Stimulated activated CD4-positive, alpha-beta T cell treated with anti-CD3 and anti-CD28 coated beads, Interleukin-12 subunit alpha, Interleukin-12 subunit beta, amount 100 ng/mL, for 4 hours (primary cell): Measurements from ENCODE around the gene TRIP13.
"Not testable (repeated sequence)": the region's sequence is repeated elsewhere in the genome, so short reads cannot be mapped to it uniquely, and the experiment has no call there.

ENCODE experiments used
- DNase-seq: peaks from one replicate; pipeline ENCODE4 v3.0.0-alpha.2; 2020

The TRIP13 gene

DNA sequence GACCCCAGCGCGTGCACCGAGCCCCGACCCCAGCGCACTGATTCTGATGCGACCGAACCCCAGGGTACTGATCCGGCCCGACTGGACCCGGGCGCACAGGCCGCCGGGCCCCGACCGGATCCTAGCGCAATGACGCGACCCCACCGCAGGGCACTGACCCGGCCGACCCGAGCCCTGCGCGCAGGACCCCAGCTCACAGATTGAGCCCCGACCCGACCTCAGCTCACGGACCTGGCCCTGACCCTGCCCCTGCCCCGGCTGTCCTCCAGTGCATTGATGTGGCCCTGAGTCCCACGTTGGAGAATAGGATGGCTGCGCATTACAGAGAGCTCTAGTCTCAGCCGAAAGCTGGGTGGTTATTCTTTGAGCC, 438 bp downstream of the TRIP13 start:
- DNase-seq, result no peak

DNA sequence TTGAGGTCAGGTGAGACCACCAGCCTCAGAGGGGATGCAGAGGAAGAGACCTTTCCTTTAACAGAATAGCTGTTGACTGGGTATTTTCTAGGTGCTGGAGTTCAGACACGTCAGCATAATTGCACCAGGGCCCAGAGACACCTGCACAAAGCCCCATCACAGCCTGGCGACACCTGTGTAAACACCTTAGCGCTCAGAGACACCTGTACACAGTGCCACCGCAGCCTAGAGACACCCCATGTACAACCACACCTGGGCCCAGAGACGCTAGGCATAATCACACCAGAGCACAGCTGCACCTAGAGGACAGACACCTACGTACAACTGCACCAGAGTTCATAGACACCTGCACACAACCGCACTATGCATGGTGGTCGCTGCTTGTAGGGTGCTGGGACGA, 1.0 kb downstream of the TRIP13 start:
- no peak for DNase-seq

DNA sequence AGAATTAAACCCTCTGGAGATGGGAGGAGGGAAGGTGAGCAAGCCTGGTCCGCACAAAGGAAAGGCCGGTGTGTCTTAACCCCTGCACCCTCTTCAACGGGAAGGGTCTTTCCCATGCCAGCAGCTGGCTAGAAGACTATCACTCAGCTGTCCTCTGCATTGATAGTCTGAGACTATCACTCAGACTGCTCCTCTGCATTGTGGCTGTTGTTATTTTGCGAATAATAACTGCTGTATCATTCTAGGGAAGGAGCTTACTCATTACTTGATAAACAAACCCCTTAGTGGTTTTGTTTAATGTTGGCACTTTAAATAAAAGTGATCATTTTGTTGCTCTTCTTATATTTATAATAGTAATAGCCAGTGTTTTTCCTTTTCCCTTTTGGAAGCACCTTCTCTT, 8.1 kb downstream of the TRIP13 start:
- no peak for DNase-seq

DNA sequence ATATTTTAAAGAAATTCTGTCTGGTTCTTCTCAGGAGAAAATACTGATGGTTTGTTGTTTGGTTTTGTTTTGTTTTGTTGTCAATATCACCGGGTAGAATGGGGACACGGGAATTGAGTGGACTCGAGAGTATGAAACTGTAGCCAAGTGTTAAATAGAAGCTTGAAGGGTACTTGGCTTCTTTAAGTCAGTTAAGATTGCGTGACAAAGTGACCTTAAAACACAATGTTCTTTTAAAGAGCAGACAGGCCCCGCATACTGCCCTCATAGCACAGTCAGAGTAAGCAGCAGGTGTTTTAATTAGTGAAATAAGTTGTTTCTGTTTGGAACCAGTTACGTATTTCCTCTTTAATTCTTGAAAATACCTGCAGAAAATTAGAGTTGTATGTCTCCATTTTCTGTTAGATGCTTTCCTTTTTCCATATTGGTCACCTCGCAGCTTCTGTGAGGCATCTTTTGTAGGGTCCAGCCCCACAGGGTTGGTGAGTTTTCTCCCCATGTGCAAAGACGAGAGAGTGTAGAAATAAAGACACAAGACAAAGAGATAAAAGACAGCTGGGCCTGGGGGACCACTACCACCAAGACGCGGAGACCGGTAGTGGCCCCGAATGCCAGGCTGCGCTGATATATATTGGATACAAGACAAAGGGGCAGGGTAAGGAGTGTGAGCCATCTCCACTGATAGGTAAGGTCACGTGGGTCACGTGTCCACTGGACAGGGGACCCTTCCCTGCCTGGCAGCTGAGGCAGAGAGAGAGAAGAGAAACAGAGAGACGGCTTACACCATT, 9.6 kb downstream of the TRIP13 start:
- no peak for DNase-seq

DNA sequence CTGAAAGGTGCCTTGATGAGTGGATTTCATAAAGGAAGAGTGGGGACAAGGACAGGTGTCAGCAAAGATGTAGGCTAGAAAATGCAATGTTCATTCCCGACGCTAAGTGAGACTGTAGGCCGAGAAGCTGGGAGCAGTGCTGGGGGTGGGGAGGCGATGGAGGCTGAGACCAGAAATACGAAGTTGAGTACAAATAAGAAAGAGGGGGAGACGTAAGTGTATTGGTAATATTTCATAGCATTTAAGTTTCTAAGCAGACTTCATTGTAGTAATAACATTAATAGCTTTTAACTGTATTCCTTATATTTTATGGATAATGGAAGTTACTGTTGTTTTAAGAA, 11.0 kb downstream of the TRIP13 start:
- DNase-seq, result no peak

DNA sequence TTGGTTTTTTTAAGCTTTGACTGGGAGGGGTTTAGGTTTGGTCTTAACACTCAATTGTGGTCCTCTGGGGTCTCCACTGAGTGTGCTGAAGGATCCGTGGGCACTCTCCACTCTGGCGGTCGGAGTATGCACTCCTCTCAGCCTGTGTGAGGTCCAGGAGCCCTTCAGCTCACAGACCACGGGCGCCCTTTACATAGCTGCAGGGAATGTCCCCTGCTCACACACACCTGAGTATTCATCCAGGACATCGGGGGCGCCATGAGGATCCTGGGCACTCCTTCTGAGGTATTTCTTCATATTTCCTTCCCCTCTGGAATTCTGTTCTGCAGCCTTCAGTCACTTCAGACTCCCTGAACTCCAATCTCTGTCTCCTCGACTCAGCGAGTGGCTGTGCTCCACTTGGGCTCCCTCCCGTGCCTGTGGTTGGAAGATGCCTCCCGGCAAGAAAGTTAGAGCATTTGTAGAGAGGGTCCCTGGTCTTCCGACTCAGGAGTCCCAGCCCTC, 12.5 kb downstream of the TRIP13 start:
- no peak for DNase-seq

DNA sequence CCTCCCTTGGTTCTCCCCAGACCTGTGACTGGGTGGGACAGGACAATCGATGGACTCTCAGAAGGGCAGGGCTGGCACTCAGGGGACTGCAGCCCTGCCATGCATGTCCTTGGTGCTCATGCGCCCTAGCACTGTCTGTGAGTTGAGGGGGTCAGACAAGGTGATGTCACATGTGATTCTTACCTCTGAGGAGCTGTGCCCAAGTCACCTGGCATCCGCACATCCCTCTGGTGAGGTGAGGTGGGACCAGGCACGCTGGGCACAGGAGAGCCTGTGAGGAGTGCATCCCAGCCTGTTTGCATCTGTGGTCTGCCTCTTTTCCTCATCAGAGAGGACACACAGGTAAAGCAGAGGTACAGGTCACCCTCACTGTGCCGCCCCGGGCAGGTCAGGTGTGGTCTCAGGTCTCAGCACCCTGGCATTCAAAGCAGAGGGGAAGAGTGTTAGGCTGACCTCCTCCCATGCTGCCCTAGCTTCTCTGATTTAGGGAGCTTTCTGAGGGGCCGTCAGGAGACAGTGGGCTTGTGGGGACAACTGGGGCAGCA, 14.8 kb downstream of the TRIP13 start:
- DNase-seq, result no peak

DNA sequence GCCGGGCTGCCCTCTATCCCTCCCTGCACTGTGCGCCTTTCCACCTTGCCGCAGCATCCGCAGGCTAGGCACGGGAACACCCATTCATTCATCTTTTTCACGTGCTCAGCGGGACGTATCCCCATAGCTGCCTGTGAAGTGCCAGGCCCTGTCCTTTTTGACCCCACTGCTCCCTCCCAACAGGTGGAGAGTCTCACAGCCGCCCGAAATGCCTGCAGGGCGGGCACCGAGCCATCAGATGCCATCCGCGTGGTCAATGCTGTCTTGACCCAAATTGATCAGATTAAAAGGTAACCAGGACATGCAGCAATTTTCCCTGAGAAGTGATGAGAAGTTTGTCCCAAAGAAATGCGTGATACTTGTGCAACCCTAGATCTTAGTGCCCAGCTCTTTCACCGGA, 15.5 kb downstream of the TRIP13 start:
- DNase-seq, result no peak

DNA sequence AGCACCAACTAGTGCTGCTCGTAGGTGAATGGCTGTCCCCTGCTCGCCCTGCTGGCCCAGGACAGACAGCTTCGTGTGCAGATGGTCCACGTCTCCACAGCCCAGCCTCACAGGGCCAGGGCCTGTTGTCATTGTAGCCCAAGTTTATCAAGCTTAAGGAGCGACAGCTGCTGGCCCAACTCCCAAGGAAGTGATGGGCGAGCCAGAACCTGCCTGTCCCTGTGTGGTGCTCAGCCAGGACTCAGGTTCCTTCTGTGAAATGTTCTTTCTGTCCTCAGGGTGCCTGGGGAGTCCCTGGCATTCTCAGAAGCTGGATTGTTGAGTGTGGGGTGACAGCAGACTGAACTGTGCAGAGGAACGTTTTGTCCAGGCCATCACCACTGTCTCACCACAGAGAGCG, 16.4 kb downstream of the TRIP13 start:
- no peak for DNase-seq

DNA sequence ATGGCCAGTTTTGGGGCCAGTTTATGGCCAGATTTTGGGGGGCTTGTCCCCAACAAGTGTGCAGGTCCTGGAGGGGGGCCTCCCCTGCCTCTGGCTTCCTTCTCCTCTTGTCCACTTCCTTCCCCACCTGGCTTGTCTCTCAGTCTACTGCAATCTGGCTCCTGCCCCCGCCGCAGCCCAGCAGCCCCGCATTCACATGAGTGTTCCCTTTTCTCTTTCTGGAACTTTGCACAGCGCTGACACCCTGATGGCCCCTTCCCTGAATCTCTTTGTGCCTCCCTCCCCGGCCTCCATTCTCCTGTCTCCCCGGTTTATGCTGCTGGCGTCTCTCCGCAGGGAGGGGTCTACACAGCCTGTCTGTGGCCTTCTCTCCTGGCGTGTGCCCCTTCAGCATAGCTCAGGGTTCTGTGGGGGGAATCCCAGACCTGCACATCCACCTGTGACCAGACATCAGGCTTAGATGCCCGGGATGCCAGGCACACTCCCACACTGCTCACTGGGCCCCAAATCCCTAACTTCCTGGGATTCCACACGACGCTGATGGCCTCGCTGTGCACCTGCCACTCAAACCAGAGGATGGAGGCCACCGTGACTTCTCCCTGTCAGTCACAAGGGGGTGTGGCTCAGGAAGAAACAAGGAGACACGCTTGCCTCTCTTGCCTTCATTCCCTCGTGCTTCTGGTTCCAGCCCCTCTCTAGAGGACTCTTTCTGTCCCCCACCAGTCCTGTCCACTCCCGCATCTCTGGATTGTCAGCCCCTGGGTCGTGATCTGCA, 17.5 kb downstream of the TRIP13 start:
- no peak for DNase-seq

DNA sequence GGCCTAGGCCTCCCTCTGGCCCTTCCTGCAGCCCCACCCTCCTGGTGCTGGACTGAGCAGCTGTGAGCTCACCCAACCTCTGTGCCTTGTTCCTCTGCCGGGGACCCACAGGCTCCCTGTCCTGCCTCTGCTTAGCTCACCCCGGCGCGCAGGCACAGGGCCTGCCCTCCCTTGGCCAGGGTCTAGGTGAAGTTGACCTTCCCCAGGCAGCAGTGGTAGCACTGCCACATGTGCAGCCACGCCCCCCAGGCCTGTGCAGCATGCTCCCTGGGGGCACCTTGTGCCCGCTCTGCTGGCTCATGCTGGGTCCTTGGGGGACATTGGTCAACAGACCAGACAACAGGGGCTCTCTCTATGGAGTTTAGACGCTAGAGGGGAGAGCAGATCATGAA, 18.1 kb downstream of the TRIP13 start:
- DNase-seq, result no peak

DNA sequence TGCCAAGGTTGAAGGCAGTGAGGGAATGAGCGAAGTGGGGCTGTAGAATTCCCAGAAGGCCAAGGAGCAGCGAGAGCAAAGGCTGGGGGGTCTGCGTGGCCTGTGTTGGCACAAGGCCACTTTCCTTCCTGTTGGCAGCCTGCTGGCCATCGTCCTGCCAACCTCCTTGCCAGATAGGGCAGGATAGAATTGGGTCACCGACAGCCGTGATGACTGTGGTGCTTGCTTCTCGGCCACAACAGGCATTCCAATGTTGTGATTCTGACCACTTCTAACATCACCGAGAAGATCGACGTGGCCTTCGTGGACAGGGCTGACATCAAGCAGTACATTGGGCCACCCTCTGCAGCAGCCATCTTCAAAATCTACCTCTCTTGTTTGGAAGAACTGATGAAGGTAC, 18.9 kb downstream of the TRIP13 start:
- DNase-seq, result no peak

DNA sequence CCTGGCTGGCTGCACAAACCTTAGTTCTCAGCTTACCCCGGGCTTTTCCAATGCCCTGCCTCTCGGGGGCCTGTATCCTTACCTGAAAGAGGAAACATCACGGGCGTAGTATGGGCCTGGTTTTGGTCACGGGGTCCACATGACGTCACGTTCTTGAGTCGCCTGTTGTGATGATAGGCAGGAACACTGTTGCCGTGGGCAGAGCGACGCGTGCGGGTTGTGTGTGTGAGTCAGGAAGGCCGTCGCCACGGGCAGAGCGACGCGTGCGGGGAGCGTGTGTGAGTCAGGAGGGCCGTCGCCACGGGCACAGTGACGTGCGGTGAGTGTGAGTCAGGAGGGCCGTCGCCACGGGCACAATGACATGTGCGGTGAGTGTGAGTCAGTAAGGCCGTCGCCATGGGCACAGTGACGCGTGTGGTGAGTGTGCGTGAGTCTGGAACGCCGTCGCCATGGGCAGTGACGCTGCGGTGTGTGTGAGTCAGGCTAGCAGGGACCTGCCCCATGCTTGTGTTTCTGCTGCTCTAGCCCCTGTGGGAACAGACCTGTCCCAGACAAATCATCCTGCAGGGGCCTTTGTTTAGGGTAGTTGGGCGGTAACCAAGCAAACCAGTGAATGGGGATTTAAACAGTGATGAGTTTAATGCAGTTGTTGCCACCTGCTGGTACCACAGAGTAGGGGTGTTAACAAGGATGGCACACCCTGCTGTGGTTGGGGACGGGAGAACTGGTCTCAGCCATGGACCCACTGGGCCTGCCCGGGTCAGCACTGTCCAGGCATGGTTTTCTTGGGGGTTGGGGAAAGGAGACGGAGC, 19.8 kb downstream of the TRIP13 start:
- DNase-seq, result peak; percentile 41

DNA sequence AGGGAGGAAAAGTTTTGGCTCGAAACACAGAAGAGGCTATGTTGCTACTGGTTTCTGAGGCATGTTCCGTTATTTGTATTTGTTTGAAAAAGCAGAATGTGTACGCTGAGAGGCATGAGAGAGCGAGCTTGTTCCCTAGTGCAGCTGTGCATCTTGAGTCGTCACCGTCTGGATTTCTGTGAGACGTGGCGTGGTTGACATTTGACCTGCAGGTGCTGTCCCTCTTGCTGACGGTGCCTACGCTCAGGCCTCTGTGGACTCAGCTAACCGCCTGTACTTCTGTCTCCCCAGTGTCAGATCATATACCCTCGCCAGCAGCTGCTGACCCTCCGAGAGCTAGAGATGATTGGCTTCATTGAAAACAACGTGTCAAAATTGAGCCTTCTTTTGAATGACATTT, 21.5 kb downstream of the TRIP13 start:
- no peak for DNase-seq

DNA sequence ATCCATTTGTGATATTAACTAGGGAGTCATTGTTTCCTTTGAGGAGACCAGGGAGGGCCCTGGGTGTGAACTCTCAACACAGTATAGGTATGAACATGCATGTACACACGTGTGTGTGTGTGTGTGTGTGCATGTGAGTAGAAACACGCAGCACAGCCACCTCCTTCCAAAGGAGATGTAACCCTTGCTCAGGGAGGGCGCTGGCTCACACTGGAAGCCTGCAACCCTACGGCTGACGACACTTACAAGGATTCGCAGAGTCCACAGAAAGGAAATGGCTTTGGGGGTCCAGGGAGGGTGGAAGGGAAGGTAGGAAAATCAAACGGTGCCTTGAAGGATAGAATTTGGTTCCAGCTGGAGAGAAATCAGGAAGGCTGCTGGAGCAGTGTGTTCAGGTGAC, 21.9 kb downstream of the TRIP13 start:
- DNase-seq, result no peak

DNA sequence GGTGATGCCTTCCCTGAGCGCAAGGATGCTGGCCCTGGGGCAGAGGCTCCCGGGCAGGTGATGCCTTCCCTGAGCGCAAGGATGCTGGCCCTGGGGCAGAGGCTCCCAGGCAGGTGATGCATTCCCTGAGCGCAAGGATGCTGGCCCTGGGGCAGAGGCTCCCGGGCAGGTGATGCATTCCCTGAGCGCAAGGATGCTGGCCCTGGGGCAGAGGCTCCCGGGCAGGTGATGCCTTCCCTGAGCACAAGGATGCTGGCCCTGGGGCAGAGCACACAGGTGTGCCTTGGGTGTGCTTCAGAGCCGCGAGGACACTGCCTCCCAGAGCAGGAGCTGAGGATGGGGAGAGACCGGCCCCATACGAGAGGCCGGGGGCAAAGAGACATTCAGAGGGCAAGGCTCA, 22.7 kb downstream of the TRIP13 start:
- not testable (repeated sequence) for DNase-seq

DNA sequence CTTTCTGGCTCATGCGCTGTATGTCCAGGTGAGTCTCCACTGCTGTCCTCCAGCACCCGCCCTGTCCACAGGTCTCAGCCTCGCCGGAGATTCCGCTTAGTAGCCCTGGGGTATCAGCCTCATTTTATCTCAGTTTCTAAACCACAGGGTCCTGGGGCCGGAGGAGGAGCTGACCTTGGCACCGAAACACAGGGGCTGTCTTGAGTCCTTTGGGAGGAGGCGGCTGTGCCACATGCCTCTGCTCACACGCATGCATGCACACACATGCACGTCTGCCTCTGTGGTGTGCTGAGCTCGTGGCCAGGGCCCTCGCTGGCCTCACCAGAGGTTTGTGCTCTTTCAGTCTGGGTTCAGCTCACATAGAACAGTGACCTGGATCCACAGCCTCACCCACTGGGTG, 23.3 kb downstream of the TRIP13 start:
- no peak for DNase-seq

DNA sequence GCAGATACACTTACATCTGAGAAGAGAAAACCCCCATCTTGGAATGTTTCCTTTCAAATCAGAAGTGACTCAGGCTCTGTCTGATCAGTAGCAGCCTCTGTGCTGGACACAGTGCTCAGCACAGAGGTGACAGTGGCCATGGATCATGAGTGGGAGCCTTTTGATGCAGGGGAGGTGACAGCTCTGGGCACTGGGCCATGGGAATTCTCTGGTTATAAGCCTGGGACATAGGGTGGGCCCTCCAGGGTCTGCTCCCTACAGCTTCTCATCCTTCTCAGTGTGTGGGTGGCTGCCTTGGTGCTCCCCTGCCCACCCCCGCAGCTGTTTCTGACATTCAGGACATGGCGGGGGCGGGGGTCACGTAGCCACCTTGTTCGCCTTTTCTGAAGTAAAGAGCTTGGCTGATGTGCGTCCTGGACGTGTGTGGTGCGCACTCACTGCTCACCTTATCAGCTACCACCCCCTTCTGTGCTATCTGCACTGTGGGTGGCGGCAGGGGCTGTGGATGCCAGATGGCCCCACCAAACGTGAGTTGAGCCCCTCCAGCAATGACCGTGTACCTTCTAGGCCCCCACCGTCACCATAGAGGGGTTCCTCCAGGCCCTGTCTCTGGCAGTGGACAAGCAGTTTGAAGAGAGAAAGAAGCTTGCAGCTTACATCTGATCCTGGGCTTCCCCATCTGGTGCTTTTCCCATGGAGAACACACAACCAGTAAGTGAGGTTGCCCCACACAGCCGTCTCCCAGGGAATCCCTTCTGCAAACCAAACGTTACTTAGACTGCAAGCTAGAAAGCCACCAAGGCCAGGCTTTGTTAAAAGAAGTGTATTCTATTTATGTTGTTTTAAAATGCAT, 24.0 kb downstream of the TRIP13 start:
- no peak for DNase-seq

DNA sequence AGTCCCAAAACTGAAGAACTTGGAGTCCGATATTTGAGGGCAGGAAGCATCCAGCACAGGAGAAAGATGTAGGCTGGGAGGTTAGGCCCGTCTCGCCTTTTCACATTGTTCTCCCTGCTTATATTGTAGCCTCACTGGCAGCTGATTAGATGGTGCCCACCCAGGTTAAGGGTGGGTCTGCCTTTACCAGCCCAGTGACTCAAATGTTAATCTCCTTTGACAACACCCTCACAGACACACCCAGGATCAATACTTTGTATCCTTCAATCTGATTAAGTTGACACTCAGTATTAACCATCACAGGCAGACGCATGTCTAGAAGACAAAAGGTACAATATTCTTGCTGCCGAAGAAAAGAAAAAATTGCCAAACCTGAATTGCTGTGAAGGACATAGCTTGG, 26.0 kb downstream of the TRIP13 start:
- not testable (repeated sequence) for DNase-seq

DNA sequence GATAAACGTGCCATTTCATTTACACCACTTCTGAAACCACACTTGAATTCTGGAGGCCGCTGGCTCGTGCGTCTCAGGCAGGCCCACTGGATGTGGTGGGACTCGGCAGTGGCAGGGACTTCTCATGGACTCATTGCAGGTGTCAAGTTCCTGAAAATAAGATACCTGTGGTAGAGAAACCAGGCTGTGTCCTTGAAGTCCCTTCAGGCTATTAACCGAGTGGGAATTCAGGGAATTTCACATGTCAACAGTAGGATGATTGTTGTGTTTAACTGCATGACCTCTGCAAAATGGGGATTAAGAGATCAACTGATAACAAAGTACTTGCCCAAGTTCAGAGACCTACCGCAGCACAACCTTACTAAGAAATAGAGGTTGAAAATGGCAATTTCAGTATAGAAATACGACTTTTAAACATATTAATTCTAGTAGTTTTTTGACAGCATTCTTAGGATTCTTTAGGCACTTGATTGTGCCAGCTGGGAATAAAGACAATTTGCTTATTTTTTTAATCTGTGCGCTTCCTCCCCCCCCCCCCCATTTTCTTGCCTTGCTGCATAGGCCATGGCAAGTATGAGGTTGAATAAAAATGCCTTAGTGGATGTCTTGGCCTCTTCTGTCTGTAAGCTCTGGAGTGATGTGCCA, 26.8 kb downstream of the TRIP13 start:
- no peak for DNase-seq

DNA sequence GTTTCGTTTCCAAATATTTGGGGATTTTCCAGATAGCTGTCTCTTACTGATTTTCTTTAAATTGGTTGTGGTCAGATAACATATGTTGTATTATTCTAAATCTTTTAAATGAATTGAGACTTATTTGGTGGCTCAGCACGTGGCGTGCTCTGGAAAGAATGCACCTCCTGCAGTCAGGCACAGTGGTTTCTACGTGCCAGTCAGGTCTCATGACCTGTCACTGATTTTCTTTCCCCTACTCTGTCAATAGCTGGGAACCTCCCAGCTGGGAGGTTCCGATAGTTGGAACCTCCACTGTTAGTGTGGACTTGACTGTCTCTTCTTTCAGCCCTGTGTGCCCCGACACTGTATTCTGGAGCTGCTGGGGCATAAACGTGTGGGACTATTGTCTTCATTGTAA, 27.6 kb downstream of the TRIP13 start:
- no peak for DNase-seq
